GM23248 (cell line): ENCODE measurements around the gene KEAP1.

ENCODE experiments used
- EZH2 ChIP-seq: fragments of 200-600 bp; sonication (generic); IDR thresholded peaks from 2 replicates; pipeline ENCODE4 v1.6.1; 2018; ENCODE audit warnings: antibody characterized with exemption, mild to moderate bottlenecking; ENCODE audit not compliant: insufficient read depth, poor library complexity, severe bottlenecking
- EZH2phosphoT487 ChIP-seq: fragments of 200-600 bp; sonication (generic); IDR thresholded peaks from 2 replicates; pipeline ENCODE4 v1.6.1; 2018; ENCODE audit warnings: antibody characterized with exemption, moderate library complexity, mild to moderate bottlenecking, low read depth; ENCODE audit not compliant: insufficient read depth

DNA sequence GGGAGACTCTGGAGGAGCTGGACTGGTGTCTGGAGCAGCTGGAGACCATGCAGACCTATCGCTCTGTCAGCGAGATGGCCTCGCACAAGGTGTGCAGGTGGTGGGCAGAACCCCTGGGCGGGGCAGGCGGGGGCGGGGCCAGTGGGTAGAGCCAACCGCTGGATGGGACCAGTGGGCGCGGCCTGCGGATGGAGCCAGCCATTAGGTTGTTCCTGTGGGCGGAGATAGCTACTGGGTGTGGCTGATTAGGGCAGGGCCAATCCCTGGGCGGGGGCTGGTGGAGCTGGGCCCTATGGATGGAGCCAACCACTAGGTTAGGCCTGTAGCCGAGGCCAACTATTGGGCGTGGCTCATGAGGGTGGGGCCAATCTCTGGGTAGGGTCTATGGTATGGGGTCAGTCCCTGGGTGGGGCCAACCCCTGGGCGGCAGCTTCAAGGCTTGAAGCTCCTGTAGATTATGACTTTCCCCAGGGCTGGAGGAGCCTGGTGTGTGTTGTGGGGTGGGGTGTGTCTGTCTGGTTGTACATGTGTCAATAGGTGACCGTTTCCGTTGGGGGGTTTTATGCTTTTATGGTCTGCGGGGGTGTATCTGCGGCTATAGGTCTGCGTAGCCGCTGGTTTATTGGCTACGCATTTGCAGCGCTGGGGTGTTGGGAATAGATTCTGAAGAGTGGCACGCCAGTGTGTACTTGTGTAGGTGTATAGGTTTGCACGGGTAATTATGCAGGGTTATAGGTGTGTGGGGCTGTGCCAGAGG lies 52.1 kb downstream of the KEAP1 start:
- TF ChIP-seq EZH2phosphoT487 (no peak), EZH2 (no peak)
